ENCODE data around the gene BFAR. TPM values are rescaled to one million over a fixed set of nuclear protein-coding genes. Genes with fewer than 3 reads are reported as not detected.
A peak's percentile ranks its signal among the peaks of the same experiment; 100 is the strongest.

Gene BFAR
- total and polyA plus RNA-seq, 9 of the 15 experiments (the other 6 are each of a cell fraction or from before 2014, with no cell fraction given), result 45.0 to 82.6 (median 60.4) TPM

DNA sequence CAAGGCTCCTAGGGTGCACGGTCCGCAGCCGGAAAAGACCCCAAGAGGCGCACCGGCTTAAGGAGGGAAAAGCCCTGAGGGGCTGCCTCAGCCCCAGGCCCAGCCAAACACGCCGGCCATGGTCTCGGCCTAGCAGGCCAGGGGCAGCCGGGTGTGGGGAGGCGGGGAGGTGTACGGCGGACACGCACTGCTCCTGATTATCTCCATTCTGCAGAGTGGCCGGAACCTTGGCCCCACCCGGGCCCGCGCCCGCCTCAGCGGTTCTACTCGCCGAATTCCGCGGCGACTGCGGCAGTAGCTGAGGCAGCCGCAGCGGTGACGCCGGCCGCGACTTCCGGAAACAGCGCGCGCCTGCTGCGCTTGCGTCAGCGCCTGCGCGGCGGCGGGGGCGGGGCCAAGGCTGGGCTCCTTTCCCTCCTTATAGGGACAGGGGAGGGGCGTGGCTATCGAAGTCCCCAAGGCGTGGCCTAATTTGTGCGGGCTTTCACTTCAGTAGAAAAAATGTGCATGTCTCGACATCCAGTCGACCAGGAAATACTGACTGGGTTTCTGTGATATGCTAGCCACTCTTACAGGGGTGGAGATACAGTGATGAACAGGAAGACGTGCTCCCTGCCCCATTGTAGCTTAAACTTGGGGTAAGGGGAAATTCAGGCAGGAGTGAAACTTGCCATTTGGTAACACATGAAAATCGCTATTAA is 2.7 kb upstream of the BFAR start, which contains the start of gene PARN (continued):
- TF ChIP-seq, protein P1, sequence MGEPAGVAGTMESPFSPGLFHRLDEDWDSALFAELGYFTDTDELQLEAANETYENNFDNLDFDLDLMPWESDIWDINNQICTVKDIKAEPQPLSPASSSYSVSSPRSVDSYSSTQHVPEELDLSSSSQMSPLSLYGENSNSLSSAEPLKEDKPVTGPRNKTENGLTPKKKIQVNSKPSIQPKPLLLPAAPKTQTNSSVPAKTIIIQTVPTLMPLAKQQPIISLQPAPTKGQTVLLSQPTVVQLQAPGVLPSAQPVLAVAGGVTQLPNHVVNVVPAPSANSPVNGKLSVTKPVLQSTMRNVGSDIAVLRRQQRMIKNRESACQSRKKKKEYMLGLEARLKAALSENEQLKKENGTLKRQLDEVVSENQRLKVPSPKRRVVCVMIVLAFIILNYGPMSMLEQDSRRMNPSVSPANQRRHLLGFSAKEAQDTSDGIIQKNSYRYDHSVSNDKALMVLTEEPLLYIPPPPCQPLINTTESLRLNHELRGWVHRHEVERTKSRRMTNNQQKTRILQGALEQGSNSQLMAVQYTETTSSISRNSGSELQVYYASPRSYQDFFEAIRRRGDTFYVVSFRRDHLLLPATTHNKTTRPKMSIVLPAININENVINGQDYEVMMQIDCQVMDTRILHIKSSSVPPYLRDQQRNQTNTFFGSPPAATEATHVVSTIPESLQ (CRISPR knock-in tag; IDR thresholded peaks at IDR 0.05), result no peak
- TF ChIP-seq, protein P2, sequence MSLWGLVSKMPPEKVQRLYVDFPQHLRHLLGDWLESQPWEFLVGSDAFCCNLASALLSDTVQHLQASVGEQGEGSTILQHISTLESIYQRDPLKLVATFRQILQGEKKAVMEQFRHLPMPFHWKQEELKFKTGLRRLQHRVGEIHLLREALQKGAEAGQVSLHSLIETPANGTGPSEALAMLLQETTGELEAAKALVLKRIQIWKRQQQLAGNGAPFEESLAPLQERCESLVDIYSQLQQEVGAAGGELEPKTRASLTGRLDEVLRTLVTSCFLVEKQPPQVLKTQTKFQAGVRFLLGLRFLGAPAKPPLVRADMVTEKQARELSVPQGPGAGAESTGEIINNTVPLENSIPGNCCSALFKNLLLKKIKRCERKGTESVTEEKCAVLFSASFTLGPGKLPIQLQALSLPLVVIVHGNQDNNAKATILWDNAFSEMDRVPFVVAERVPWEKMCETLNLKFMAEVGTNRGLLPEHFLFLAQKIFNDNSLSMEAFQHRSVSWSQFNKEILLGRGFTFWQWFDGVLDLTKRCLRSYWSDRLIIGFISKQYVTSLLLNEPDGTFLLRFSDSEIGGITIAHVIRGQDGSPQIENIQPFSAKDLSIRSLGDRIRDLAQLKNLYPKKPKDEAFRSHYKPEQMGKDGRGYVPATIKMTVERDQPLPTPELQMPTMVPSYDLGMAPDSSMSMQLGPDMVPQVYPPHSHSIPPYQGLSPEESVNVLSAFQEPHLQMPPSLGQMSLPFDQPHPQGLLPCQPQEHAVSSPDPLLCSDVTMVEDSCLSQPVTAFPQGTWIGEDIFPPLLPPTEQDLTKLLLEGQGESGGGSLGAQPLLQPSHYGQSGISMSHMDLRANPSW (CRISPR knock-in tag; IDR thresholded peaks at IDR 0.05), result 0 out of 2 replicates have a peak, but pooled peaks have one; percentile 13
- TF ChIP-seq, protein P3, sequence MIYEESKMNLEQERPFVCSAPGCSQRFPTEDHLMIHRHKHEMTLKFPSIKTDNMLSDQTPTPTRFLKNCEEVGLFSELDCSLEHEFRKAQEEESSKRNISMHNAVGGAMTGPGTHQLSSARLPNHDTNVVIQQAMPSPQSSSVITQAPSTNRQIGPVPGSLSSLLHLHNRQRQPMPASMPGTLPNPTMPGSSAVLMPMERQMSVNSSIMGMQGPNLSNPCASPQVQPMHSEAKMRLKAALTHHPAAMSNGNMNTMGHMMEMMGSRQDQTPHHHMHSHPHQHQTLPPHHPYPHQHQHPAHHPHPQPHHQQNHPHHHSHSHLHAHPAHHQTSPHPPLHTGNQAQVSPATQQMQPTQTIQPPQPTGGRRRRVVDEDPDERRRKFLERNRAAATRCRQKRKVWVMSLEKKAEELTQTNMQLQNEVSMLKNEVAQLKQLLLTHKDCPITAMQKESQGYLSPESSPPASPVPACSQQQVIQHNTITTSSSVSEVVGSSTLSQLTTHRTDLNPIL (CRISPR knock-in tag; IDR thresholded peaks at IDR 0.05), result no peak
- no peak for TF ChIP-seq ZNF212 (CRISPR knock-in tag; IDR thresholded peaks at IDR 0.05)
- TF ChIP-seq SAFB (IDR thresholded peaks at IDR 0.05; ENCODE audit: borderline replicate concordance, low read depth, low read length), result no peak
- TF ChIP-seq, protein P4, sequence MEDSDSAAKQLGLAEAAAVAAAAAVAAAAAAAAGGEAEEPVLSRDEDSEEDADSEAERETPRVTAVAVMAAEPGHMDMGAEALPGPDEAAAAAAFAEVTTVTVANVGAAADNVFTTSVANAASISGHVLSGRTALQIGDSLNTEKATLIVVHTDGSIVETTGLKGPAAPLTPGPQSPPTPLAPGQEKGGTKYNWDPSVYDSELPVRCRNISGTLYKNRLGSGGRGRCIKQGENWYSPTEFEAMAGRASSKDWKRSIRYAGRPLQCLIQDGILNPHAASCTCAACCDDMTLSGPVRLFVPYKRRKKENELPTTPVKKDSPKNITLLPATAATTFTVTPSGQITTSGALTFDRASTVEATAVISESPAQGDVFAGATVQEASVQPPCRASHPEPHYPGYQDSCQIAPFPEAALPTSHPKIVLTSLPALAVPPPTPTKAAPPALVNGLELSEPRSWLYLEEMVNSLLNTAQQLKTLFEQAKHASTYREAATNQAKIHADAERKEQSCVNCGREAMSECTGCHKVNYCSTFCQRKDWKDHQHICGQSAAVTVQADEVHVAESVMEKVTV (CRISPR knock-in tag; IDR thresholded peaks at IDR 0.05), result no peak
- TF ChIP-seq, protein P5, sequence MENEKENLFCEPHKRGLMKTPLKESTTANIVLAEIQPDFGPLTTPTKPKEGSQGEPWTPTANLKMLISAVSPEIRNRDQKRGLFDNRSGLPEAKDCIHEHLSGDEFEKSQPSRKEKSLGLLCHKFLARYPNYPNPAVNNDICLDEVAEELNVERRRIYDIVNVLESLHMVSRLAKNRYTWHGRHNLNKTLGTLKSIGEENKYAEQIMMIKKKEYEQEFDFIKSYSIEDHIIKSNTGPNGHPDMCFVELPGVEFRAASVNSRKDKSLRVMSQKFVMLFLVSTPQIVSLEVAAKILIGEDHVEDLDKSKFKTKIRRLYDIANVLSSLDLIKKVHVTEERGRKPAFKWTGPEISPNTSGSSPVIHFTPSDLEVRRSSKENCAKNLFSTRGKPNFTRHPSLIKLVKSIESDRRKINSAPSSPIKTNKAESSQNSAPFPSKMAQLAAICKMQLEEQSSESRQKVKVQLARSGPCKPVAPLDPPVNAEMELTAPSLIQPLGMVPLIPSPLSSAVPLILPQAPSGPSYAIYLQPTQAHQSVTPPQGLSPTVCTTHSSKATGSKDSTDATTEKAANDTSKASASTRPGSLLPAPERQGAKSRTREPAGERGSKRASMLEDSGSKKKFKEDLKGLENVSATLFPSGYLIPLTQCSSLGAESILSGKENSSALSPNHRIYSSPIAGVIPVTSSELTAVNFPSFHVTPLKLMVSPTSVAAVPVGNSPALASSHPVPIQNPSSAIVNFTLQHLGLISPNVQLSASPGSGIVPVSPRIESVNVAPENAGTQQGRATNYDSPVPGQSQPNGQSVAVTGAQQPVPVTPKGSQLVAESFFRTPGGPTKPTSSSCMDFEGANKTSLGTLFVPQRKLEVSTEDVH (IDR thresholded peaks at IDR 0.05; ENCODE audit: low read depth, partially characterized antibody), result peak; percentile 12
- TF ChIP-seq HMG20B (CRISPR knock-in tag; IDR thresholded peaks at IDR 0.05), result no peak
- TF ChIP-seq, protein P6, sequence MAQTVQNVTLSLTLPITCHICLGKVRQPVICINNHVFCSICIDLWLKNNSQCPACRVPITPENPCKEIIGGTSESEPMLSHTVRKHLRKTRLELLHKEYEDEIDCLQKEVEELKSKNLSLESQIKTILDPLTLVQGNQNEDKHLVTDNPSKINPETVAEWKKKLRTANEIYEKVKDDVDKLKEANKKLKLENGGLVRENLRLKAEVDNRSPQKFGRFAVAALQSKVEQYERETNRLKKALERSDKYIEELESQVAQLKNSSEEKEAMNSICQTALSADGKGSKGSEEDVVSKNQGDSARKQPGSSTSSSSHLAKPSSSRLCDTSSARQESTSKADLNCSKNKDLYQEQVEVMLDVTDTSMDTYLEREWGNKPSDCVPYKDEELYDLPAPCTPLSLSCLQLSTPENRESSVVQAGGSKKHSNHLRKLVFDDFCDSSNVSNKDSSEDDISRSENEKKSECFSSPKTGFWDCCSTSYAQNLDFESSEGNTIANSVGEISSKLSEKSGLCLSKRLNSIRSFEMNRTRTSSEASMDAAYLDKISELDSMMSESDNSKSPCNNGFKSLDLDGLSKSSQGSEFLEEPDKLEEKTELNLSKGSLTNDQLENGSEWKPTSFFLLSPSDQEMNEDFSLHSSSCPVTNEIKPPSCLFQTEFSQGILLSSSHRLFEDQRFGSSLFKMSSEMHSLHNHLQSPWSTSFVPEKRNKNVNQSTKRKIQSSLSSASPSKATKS (CRISPR knock-in tag; IDR thresholded peaks at IDR 0.05), result no peak

Data from K562 (cell line).